ENCODE data around the gene LTB4R2.

DNA sequence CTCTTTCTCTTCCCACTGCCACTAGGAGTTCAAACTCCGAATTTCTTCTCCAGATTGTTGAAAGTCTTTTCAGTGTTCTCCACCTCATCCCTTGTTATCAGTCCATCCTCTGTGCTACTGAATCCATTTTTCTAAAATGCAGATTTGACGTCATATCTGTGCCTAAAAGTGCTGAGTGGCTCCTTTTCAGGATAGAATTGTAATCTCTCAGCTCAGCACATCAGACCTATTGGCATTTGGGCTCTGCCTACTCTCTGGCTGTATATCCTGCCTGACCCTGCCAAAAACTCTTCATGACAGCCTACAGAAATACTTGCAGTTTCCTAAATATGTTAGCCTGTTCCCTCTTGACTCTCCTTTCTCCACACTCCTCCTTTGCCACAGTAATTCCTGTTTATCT, 37.5 kb upstream of the LTB4R2 start:
- TF ChIP-seq, protein P1, sequence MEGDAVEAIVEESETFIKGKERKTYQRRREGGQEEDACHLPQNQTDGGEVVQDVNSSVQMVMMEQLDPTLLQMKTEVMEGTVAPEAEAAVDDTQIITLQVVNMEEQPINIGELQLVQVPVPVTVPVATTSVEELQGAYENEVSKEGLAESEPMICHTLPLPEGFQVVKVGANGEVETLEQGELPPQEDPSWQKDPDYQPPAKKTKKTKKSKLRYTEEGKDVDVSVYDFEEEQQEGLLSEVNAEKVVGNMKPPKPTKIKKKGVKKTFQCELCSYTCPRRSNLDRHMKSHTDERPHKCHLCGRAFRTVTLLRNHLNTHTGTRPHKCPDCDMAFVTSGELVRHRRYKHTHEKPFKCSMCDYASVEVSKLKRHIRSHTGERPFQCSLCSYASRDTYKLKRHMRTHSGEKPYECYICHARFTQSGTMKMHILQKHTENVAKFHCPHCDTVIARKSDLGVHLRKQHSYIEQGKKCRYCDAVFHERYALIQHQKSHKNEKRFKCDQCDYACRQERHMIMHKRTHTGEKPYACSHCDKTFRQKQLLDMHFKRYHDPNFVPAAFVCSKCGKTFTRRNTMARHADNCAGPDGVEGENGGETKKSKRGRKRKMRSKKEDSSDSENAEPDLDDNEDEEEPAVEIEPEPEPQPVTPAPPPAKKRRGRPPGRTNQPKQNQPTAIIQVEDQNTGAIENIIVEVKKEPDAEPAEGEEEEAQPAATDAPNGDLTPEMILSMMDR (IDR thresholded peaks at IDR 0.05) = no peak
- TF ChIP-seq POLR2A (IDR thresholded peaks at IDR 0.05) = no peak

All from heart left ventricle (tissue), 13 donors.